KOPT-K1 (cell line): ENCODE measurements around the gene RIPPLY2.
"Not testable (repeated sequence)": the region's sequence is repeated elsewhere in the genome, so short reads cannot be mapped to it uniquely, and the experiment has no call there.

Source experiments
- H3K27ac ChIP-seq: fragments of 200-600 bp; sonication (generic); 2 replicates; pipeline ENCODE4 v1.5.1; 2016; ENCODE audit warnings: antibody characterized with exemption, mild to moderate bottlenecking, low read depth, low read length; ENCODE audit not compliant: poor library complexity, severe bottlenecking
- H3K36me3 ChIP-seq: fragments of 200-600 bp; sonication (generic); 2 replicates; pipeline ENCODE4 v1.5.1; 2017; ENCODE audit warnings: antibody characterized with exemption, mild to moderate bottlenecking, low read length, moderate library complexity; ENCODE audit not compliant: insufficient read depth
- H3K9me3 ChIP-seq: fragments of 200-600 bp; sonication (generic); 2 replicates; pipeline ENCODE4 v1.5.1; 2017; ENCODE audit warnings: antibody characterized with exemption, low read length, mild to moderate bottlenecking; ENCODE audit not compliant: insufficient read depth, poor library complexity, severe bottlenecking

Gene RIPPLY2, protein sequence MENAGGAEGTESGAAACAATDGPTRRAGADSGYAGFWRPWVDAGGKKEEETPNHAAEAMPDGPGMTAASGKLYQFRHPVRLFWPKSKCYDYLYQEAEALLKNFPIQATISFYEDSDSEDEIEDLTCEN

DNA sequence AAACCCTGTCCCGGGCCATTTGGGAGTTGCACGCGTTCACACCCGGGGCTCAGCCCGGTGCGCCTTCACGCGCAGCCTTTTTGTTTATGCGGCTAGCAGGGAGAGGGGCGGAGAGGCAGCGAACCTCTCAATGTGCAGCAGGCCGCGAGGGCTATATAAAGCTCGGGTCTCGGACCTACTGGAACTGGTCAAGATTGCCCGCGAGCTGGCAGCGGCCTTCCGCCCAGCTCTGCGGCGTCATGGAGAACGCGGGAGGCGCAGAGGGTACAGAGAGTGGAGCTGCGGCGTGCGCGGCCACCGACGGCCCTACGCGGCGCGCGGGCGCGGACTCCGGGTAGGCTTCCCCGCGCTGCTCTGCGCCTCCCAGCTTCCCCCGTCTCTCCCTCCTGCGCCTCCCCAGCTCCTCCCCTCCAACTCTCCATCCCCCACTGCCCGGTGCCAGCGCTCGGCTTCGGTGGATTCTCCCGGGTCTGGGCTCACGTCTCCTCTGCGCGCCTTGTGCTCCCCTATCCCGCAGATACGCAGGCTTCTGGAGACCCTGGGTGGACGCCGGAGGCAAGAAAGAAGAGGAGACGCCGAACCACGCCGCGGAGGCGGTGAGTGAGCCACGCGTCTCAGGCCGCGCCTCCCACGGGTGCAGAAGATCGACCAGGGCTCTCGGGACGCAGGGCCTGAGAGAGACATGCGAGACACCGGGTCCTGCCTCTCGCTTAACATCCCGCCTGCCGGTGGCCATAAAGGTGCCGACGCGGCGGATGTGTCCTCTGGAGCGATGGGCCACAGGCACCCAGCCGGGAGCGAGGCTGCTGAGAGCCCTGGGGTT, at the start of gene RIPPLY2:
RIPPLY2 (plus strand) TSS at position 183 of the 823 bp plus-strand sequence; CDS start at position 240, 57 bp downstream.
- Histone ChIP-seq H3K9me3 (peaks cover 5% of the 10 kb centered on the region), H3K27ac (no peak within 1 kb of the TSS)

DNA sequence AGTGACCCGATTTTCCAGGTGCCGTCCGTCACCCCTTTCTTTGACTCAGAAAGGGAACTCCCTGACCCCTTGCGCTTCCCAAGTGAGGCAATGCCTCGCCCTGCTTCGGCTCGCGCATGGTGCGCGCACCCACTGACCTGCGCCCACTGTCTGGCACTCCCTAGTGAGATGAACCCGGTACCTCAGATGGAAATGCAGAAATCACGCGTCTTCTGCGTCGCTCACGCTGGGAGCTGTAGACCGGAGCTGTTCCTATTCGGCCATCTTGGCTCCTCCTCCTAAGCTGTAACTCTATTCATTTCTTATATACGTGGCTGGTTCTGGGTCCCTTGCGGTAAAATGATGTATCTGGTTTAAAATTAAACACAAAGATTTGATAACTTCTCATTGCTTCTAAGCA, 49.7 kb upstream of the RIPPLY2 start:
- not testable (repeated sequence) for H3K9me3 ChIP-seq, H3K36me3 ChIP-seq

More for the DNA sequence above, at the start of gene RIPPLY2:
- no peaks in the 10 kb centered on the region for H3K36me3 ChIP-seq

DNA sequence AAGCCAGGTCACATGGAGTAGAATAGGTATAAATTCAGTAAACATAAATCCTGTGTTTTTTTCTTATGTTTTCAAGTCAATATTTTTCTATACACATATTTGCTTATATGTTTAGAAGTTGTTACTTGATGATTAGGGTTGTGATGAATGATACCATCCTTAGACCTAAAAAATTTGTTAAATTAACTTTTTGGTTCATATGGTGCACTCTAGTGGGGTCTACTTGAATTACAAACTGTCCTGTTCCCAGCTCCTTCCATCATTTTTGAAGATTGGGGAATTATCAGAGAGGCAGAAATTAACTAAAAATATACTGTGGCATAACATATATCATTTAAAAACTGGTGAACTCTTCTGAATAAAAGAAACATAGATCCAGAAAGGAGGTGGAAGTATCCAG, 48.3 kb upstream of the RIPPLY2 start:
- Histone ChIP-seq H3K27ac (no peak overlapping the region), H3K9me3 (no peaks in the 10 kb centered on the region)

More for the DNA sequence above, 49.7 kb upstream of the RIPPLY2 start:
- H3K27ac ChIP-seq = not testable (repeated sequence)

GRCh38 chr6:83808005-83808404, 45.2 kb upstream of the RIPPLY2 start:
- H3K36me3 ChIP-seq = no peaks in the 10 kb centered on the region
- H3K27ac ChIP-seq = no peak overlapping the region
- no peaks in the 10 kb centered on the region for H3K9me3 ChIP-seq

More for the DNA sequence above, 48.3 kb upstream of the RIPPLY2 start:
- no peaks in the 10 kb centered on the region for H3K36me3 ChIP-seq

GRCh38 chr6:83808926-83809325, 44.2 kb upstream of the RIPPLY2 start:
- Histone ChIP-seq H3K27ac (no peak overlapping the region), H3K36me3 (no peaks in the 10 kb centered on the region), H3K9me3 (no peaks in the 10 kb centered on the region)

GRCh38 chr6:83812595-83812994, 40.6 kb upstream of the RIPPLY2 start:
- Histone ChIP-seq H3K36me3 (no peaks in the 10 kb centered on the region), H3K27ac (no peak overlapping the region), H3K9me3 (no peaks in the 10 kb centered on the region)

DNA sequence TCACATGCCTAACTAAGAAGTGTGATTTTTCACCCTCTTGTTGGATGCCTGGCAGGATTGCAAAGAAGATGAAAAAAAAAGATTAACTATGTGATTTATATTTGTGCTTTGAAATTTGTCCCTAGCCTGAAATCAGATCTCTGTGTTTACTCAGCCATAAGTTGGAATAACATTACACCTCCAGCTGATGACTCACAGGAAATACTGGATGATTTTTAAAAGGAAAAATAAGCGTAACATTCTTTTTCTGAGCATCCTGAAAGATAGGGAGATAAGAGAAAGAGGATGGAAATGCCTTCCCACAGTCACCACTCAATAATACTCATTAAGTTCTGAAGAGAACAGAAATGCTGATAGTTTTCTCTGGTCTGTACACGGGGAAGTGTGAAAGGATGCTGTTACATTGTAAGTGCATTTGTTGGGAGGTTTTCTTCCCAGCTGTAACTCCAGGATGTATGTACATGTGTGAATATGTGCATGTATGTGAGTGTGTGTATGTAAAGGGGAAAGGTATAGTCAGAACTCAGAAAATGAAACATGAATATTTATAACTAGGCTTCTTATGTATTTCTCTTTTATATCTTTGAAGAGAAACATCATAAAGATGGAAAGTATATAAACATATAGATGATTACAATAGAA, 37.4 kb upstream of the RIPPLY2 start:
- no peak overlapping the region for H3K27ac ChIP-seq

GRCh38 chr6:83822629-83823169, 30.5 kb upstream of the RIPPLY2 start:
- Histone ChIP-seq H3K9me3 (no peaks in the 10 kb centered on the region), H3K36me3 (no peaks in the 10 kb centered on the region), H3K27ac (no peak overlapping the region)

More for the DNA sequence above, 37.4 kb upstream of the RIPPLY2 start:
- no peaks in the 10 kb centered on the region for H3K36me3 ChIP-seq
- H3K9me3 ChIP-seq = no peaks in the 10 kb centered on the region

GRCh38 chr6:83824388-83824801, 28.8 kb upstream of the RIPPLY2 start:
- Histone ChIP-seq H3K9me3 (no peaks in the 10 kb centered on the region), H3K27ac (no peak overlapping the region), H3K36me3 (no peaks in the 10 kb centered on the region)

DNA sequence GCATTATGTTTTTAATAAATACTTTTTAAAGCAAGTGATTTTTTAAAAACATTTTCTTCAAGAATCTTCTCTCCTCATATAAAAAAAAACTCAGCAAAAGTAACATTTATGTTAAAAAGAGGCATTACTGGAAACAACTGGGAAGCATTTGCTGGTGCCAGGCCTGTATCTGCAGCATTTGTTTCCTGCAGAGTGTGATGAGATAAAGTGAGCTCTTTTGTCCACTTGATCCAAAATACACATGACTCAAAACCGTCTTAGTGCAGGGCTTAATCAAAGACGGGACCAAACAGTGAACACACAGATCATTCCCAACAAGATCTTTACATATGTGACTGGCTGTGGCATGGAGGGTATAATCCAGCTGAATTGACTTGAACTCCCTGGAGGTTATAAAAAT, 28.3 kb upstream of the RIPPLY2 start:
- no peaks in the 10 kb centered on the region for H3K36me3 ChIP-seq
- no peak overlapping the region for H3K27ac ChIP-seq

GRCh38 chr6:83827050-83827449, 26.1 kb upstream of the RIPPLY2 start:
- H3K36me3 ChIP-seq = no peaks in the 10 kb centered on the region
- no peaks in the 10 kb centered on the region for H3K9me3 ChIP-seq
- no peak overlapping the region for H3K27ac ChIP-seq

More for the DNA sequence above, 28.3 kb upstream of the RIPPLY2 start:
- H3K9me3 ChIP-seq = no peaks in the 10 kb centered on the region

DNA sequence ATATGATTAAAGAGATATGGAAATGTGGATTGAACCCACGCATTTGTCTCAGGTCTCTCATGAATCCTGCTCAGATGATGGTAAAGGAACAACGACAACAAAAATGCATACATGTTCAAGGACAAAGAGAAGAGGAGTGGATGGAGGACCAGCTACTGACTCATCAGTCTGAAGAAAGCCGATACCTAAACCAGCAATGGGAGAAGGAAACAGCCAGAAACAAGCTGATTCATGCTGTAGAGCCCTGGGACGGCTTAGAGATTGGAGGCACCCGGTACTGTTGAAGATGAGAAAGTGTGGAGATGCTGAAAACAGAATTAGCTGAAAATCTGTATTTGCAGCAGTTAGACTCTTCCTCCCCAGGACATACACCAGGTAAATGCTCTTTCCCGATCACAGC, 14.4 kb upstream of the RIPPLY2 start:
- no peak overlapping the region for H3K27ac ChIP-seq
- no peaks in the 10 kb centered on the region for H3K36me3 ChIP-seq
- no peaks in the 10 kb centered on the region for H3K9me3 ChIP-seq

DNA sequence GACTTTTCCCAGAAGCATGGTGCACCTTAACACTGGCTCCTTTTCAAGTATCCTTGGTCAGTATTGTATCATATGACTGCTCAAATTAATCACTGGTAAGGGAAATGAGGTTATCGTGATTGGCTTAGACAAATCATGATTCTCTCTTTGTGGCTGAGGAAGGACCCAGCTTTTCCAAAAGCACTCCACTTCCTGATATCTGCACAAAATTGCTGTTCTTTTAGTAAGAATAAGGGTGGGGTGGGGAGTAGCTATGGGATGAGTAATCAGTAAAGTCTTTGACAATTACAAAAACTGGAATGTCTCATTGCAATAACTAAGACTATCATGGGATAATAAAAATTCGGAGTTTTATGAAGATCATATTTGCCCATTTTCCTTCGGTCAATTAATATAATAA, 9.0 kb upstream of the RIPPLY2 start:
- Histone ChIP-seq H3K9me3 (no peaks in the 10 kb centered on the region), H3K27ac (no peak overlapping the region), H3K36me3 (no peaks in the 10 kb centered on the region)

DNA sequence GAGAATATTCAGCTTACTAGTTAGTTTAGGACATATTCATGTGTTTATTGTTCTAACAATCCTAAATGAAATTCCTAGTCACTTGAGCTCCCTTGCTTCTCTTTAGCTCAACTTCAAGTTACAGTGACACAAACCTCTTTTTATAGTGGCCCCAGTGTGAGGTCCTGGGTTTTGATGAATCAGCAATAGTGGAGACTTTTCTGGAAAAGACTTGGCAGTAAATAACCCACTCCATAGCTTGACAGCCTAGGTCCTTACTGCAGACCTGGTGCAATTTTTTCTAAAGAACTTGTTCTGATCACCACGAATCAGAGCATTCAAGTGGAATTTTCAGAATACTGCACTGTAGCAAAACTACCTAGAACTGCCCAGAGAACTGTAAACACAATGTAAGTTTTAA, 6.9 kb upstream of the RIPPLY2 start:
- no peaks in the 10 kb centered on the region for H3K9me3 ChIP-seq
- no peaks in the 10 kb centered on the region for H3K36me3 ChIP-seq
- H3K27ac ChIP-seq = no peak overlapping the region

DNA sequence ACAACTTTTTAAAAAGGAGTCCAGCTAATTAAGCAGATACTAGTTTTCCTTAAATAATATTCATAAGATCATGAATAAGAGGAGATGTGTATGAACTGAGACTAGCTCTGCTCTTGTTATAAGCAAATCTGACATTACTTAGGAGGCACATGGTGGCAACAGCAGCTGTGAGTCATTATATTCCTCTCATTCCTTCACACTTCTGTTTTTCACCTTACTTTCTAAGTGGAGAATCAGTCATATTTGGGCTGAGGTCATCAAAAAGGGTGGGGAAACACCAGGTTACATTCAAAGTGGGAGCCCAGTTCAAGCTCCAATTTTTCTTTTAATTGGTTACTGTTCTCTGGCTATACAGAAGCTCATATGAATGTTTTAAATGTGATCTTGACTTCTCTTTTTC, 6.0 kb upstream of the RIPPLY2 start:
- Histone ChIP-seq H3K27ac (no peak overlapping the region), H3K9me3 (no peaks in the 10 kb centered on the region), H3K36me3 (no peaks in the 10 kb centered on the region)
